ENCODE measurements around the gene SURF6.
"Not testable (repeated sequence)": the region's sequence is repeated elsewhere in the genome, so short reads cannot be mapped to it uniquely, and the experiment has no call there.

SURF6 gene

DNA sequence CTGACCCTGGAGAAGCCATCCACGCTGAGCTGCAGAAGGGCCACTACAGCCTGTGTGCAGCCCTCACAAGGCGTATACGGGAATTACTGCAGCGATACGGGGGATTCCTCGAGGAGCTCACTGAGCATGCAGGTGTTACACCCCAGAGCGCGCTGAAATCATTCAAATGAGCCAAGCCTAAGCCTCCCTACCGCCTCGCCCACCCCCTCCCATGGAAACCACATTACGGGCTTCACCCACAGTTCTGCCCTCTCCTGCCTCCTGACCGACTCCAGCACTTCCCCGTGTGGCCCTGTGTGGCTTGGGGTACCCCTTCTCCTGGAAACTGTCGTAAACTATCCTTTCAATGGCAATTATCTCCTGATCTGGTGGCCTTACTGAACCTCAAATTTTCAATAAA is 13.3 kb downstream of the SURF6 start:
- no peak for DNase-seq

- no peak for DNase-seq
Measured at GRCh38 chr9:133321411-133321935, 14.5 kb downstream of the SURF6 start.

GRCh38 chr9:133320421-133320881 is 15.5 kb downstream of the SURF6 start:
- no peak for DNase-seq

- DNase-seq = not testable (repeated sequence)
Measured at GRCh38 chr9:133317551-133317950, 18.4 kb downstream of the SURF6 start.

DNA sequence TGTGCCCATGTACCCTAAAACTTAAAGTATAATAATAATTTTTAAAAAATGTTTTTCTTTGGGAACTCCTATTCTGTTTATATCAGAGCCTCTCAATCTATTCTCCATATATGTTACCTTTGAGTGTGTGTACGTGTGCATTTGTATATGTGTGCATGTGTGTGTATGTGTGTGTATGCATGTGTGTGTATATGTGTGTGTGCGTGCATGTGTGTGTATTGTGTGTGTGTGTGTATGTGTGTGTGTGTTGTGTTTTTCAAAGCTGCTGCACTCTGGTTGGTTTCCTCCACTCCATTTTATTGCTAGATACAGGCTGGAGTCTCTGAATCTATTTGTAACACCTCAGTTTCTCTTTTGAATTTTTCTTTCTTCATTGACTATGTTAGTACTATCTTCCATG is 20.0 kb downstream of the SURF6 start:
- no peak for DNase-seq

DNA sequence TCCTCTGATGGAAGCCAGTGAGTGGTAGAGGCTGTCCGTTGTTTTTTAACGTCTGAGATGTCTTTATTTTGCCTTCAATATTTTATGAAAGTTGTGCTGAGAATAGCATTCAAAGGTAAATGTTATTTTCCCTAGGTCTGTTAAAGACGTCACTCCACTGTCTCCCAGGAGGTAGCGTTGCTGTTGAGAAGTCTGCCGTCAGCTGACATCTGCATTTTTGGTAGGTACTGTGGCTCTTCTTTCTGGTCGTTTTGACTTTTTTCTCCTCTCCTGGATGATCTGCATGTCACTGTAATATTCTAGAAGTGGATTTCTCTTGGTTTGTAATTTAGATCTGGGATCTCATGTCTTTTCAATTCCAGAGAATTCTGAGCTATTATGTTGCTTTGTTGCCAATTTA is 26.4 kb downstream of the SURF6 start:
- DNase-seq = no peak

GRCh38 chr9:133307301-133307700 is 28.7 kb downstream of the SURF6 start:
- no peak for DNase-seq

DNA sequence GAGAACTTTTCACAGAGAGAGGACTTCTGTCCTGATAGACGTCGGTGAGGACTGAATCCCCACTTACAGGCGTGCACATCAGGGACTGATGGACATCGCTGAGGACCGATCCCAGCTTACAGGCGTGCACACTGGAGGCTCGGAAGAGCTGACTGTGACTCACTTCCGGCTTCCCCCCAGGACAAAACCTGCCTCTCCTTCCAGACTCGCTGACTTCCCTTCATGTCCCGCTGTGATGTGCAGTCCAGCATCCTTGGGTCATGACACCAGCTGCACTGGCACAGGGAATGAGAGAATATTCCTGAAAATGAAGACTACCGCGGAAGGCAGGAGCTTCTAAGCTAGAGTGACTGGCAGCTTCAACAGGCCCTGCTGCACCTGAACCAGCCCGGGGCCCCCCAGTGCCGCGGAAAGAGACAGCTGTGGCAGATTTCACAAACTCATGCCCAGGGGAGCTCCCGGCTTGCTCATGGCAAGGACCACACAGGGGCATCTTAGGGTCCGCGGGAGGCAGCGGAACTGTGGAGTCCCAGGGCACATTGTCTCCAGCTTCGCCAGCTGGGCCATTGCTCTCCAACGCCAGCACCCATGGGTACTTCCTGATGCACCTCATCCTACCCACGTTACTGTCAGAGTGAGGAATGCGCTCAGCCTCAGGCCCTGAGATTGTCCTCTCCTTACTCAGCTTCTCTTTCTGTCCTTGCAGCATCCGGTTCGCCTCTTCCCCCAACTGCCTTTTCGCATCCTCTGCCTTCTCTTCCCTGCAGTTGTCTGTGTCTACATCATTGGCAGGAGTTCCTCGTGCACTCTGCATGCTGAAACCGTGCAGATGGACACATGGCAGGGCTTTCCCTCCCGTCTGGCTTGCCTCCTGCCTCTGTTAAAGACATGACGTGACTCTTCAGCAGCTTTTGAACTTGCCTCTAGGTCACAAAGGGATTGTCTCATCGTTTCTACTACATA is 29.5 kb downstream of the SURF6 start:
- DNase-seq = no peak

DNA sequence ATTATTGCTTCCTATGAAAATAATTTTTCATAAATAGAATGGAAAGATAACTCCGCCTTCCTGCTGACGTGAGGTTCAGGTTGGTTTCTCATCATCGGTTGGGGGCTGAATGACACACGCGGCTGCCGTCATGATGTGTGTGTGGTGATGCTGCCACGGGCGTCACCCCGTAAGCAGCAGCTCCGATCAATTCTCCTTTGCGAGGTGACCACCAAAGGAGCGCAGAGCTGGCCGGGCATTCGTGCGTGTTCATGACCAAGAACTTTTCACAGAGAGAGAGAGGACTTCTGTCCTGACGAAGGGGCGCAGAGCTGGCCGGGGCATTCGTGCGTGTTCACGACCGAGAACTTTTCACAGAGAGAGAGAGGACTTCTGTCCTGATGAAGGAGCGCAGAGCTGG is 30.3 kb downstream of the SURF6 start:
- no peak for DNase-seq

DNA sequence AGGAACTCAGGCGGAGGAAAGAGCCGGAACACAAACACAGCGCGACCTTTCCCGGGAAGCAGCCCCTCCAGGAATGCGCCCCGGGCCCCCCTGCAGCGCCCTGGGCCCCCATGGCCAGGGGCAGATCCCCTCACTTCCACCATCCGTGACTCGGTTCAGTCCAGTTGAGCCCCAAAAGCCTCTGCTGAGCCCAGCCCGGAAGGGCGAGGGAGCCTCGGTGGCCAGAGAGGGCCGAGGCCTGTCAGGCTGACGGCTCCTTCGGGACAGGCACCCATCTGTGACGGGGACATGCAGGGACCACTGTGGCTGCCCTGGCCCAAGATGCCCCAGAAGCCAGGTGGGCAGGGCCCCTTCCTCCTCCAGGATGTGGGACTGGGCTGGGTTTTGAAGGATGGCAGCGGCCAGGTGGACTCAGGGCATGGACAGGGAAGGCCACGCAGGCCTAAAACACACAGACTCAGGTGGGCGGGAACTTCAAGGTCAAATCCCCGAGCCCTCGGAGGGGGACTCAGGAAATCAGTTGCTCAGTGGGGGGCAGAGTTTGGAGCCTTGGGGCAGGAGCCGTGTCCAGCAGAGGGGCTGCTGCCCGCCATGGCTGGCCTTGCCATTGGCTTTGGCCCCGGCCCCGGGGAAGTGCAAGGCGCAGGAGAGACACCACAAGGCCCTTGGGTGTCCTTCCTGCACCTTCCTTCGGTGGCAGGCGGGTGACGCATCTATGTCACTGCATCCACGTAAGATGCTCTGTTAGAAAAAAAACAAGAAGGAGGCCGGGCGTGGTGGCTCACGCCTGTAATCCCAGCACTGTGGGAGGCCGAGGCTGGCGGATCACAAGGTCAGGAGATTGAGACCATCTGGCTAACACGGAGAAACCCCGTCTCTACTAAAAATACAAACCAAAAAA is 31.3 kb downstream of the SURF6 start:
- DNase-seq = no peak

GRCh38 chr9:133304158-133304470 is 31.9 kb downstream of the SURF6 start:
- DNase-seq = no peak

- DNase-seq = no peak
Measured at GRCh38 chr9:133303266-133304157, 32.5 kb downstream of the SURF6 start.

DNA sequence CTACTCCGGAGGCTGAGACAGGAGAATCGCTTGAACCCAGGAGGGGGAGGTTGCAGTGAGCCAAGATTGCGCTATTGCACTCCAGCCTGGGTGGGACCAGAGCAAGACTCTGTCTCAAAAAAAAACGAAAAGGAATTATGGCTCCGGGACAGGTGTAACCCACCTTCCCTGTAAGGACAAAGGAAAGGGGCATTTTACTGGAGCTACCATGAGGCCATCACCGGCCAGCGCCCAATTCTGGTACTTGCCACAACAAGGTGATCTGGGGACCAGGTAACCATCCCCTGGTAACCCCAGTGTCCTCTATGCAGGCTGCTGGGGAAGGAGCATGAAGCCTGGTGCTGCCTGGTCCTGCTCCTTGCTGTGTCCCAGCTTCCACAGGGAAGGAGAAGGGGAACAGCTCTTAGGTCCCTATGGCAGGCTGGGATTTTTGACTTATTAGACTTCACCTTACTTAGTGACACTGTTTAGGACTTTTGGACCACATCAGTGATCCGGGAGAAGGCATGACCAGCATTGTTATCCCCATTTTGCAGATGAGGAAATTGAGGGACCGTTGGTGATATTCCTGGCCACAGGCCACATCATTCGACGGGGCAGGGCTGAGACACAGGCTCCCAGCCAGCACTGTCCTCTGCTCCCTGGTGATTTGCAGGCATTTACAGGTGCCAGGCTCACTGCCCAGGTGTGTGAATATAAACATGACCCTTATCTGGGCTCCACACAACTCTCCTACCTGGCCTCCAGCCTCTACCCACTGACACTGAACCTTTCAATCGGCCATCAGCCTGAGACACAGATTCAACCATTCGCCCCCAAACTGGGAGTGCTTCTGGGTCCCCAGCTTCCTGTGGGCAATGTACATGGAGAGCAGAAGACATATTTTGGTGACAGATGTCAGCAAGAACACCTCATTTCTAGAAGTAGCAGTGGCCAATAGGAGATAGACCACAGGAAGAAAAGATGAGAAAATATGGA is 34.4 kb downstream of the SURF6 start:
- no peak for DNase-seq

GRCh38 chr9:133299996-133300395 is 36.0 kb downstream of the SURF6 start:
- not testable (repeated sequence) for DNase-seq

DNA sequence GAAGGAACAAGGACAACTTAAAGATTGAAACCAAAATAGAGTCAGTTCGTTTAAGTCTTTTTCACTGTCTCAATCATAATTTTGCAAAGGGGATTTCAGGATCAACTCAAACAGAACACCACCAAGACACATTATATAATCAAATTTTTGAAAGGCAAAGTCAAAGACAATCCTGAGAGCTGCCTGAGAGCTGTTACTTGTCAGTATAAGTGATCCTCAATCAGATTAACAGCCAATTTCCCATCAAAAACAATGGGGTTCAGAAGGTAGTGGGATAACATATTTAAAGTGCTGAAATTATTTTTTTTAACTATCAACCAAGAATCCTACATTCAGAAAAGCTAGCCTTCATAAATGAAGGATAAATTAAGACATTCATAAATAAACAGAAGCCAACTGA is 41.7 kb downstream of the SURF6 start:
- no peak for DNase-seq

GRCh38 chr9:133290751-133291302 is 45.2 kb downstream of the SURF6 start:
- DNase-seq = no peak

DNA sequence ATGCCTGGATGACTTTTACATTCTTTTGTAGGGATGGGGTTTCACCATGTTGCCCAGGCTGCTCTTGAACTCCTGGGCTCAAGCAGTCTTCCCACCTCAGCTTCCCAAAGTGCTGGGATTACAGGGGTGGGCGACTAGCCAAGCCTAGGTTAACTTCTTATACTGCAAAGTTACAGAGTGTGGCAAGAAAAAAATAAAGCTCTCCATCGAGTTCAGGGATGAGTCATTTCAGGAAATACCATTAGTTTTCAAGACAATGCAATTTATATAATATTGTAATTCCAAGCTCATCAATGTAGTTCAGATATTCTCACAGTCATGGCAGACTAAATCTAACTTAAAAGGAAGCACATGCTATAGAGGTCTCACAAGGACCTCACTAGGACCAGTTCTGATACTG is 49.5 kb downstream of the SURF6 start:
- no peak for DNase-seq

- DNase-seq = no peak
Measured at GRCh38 chr9:133285252-133285775, 50.7 kb downstream of the SURF6 start.

- DNase-seq = no peak
Measured at GRCh38 chr9:133284362-133284761, 51.6 kb downstream of the SURF6 start.

- DNase-seq = not testable (repeated sequence)
Measured at GRCh38 chr9:133283255-133284032, 52.5 kb downstream of the SURF6 start.

All from stimulated activated CD4-positive, alpha-beta T cell treated with anti-CD3 and anti-CD28 coated beads, Interleukin-2, amount 100 ng/mL, for 48 hours (primary cell).